ENCODE measurements around the gene PRPF19. TPM values are rescaled to one million over a fixed set of nuclear protein-coding genes. Genes with fewer than 3 reads are reported as not detected.

The PRPF19 gene
- polyA plus RNA-seq, 1 donor from 2014 or later: 71.3 TPM

- no peak overlapping the region for H3K4me2 ChIP-seq (ENCODE audit: low read length)
These were observed 33.3 kb downstream of the PRPF19 start for GRCh38 chr11:60872961-60873524.

DNA sequence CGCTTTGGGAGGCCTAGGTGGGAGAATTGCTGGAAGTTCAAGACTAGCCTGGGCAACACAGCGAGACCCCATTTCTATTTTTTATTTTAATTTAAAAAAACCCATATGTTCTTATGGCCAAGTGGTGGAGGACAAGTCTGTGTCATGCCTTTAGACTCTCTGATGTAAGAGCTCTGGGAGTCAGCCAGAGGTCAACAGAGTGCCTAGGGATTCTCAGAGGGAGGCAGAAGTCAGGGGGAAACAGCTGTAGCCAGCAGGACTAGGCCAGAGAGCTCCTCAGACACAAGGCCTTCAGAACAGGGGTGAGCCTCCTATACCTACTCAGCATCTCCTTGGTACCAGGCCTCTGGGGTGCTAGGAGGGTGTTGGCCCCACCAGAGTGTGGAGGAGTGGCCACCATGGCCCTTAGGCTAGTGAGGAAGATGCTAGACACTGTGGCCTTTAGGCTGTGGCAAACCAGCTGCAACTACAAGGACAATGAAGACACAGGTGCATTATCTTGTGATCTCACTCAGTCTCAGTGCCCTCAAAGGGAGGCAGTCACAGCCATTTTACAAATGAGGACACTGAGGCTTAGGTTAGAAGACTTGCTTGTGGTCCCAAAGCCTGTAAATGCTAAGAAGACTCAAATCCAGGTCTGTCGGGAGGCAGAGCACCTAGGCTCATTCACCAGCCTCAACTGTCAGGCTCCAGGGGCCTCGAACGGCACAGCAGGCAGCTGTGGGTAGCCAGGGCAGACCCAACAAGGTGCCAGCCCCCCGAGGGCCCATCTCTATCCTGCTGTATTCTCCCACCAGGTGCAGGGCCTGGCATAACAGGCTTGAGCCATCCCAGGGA, 34.0 kb downstream of the PRPF19 start:
- Histone ChIP-seq H3K9ac (ENCODE audit: low read length) (no peak overlapping the region), H3K27ac (ENCODE audit: low read length) (no peak overlapping the region), H3K9me2 (ENCODE audit: insufficient read depth, low read length) (no peaks in the 10 kb centered on the region), H3K4me2 (ENCODE audit: low read length) (no peak overlapping the region), H3K9me3 (ENCODE audit: low read length) (no peaks in the 10 kb centered on the region), H4K20me1 (ENCODE audit: insufficient read depth) (no peaks in the 10 kb centered on the region), H3K79me2 (replicated peaks; ENCODE audit: insufficient read depth, low read length) (no peaks in the 10 kb centered on the region), H3K27me3 (ENCODE audit: insufficient read depth, low read depth, low read length) (no peaks in the 10 kb centered on the region), H2AFZ (ENCODE audit: low read depth, low read length) (no peak overlapping the region), H3K4me3 (ENCODE audit: low read length) (no peak overlapping the region), H3K36me3 (ENCODE audit: insufficient read depth, low read length) (no peaks in the 10 kb centered on the region), H3F3A (ENCODE audit: insufficient read depth, low read length, poor library complexity, severe bottlenecking) (no peaks in the 10 kb centered on the region)
- TF ChIP-seq RAD21 (conservative IDR thresholded peaks at IDR 0.05) (no peak), TAF1 (IDR thresholded peaks at IDR 0.05; ENCODE audit: low read depth) (no peak), EP300 (conservative IDR thresholded peaks at IDR 0.05; ENCODE audit: poor library complexity, severe bottlenecking) (no peak), SMC3 (conservative IDR thresholded peaks at IDR 0.05; ENCODE audit: poor library complexity) (no peak)

More at GRCh38 chr11:60872961-60873524, 33.3 kb downstream of the PRPF19 start:
- H3K79me2 ChIP-seq (replicated peaks; ENCODE audit: insufficient read depth, low read length): no peaks in the 10 kb centered on the region
- no peaks in the 10 kb centered on the region for H3K27me3 ChIP-seq (ENCODE audit: insufficient read depth, low read depth, low read length)
- TF ChIP-seq SMC3 (conservative IDR thresholded peaks at IDR 0.05; ENCODE audit: poor library complexity) (no peak), EP300 (conservative IDR thresholded peaks at IDR 0.05; ENCODE audit: poor library complexity, severe bottlenecking) (no peak), RAD21 (conservative IDR thresholded peaks at IDR 0.05) (no peak), MXI1 (conservative IDR thresholded peaks at IDR 0.05; ENCODE audit: poor library complexity, severe bottlenecking) (no peak), TAF1 (IDR thresholded peaks at IDR 0.05; ENCODE audit: low read depth) (no peak), REST (IDR thresholded peaks at IDR 0.05; ENCODE audit: borderline replicate concordance) (no peak)
- no peak overlapping the region for H2AFZ ChIP-seq (ENCODE audit: low read depth, low read length)
- no peaks in the 10 kb centered on the region for H3F3A ChIP-seq (ENCODE audit: insufficient read depth, low read length, poor library complexity, severe bottlenecking)
- H3K36me3 ChIP-seq (ENCODE audit: insufficient read depth, low read length): no peaks in the 10 kb centered on the region
- H4K20me1 ChIP-seq (ENCODE audit: insufficient read depth): no peaks in the 10 kb centered on the region
- H3K9me2 ChIP-seq (ENCODE audit: insufficient read depth, low read length): no peaks in the 10 kb centered on the region
- no peak overlapping the region for H3K4me3 ChIP-seq (ENCODE audit: low read length)
- no peak overlapping the region for H3K27ac ChIP-seq (ENCODE audit: low read length)
- H3K9ac ChIP-seq (ENCODE audit: low read length): no peak overlapping the region
- H3K9me3 ChIP-seq (ENCODE audit: low read length): no peaks in the 10 kb centered on the region

DNA sequence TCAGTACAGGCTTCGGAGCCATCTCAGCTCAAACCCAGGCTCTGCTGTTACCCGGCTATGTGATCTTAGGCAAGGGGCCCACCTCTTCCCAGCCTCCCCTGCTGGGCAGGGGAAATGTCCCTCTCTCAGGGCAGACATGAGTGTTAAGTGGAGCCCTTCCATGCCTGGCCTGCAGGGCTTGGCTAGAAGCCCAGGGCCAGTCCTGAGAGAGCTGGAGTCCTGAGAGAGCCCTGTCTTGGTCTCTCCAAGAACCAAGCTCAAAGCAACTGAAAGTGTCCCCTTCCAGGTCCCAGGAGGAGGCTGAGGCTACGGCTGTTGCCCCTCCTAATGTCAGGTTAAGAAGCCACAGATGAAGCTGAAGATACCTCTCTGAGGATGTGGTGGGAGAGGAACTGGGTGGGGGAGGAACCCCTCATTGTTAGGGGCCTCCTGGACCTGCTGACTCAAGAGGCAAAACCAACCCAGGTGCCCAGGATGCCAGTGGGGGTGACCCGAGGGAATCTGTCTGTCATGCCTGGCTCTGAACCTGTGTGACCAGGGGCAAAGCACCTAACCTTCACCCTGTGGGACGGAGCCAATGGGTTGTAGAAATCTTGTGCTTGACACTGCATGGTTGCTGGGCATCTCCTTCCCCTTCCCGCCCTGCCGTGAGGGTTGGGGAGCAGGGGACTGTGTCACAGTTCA, 34.9 kb downstream of the PRPF19 start:
- H3K4me3 ChIP-seq (ENCODE audit: low read length): no peak overlapping the region
- H3F3A ChIP-seq (ENCODE audit: insufficient read depth, low read length, poor library complexity, severe bottlenecking): no peaks in the 10 kb centered on the region
- H2AFZ ChIP-seq (ENCODE audit: low read depth, low read length): no peak overlapping the region
- H3K27me3 ChIP-seq (ENCODE audit: insufficient read depth, low read depth, low read length): no peaks in the 10 kb centered on the region
- H3K9me2 ChIP-seq (ENCODE audit: insufficient read depth, low read length): no peaks in the 10 kb centered on the region
- H3K79me2 ChIP-seq (replicated peaks; ENCODE audit: insufficient read depth, low read length): no peaks in the 10 kb centered on the region
- TF ChIP-seq REST (IDR thresholded peaks at IDR 0.05; ENCODE audit: borderline replicate concordance) (no peak), CTCF (IDR thresholded peaks at IDR 0.05; ENCODE audit: poor library complexity, severe bottlenecking) (no peak), SMC3 (conservative IDR thresholded peaks at IDR 0.05; ENCODE audit: poor library complexity) (no peak), MXI1 (conservative IDR thresholded peaks at IDR 0.05; ENCODE audit: poor library complexity, severe bottlenecking) (no peak), RAD21 (conservative IDR thresholded peaks at IDR 0.05) (no peak), TAF1 (IDR thresholded peaks at IDR 0.05; ENCODE audit: low read depth) (no peak), POLR2AphosphoS5 (IDR thresholded peaks at IDR 0.05) (no peak), EZH2 (IDR thresholded peaks at IDR 0.05; ENCODE audit: borderline replicate concordance, insufficient read depth, low read length, poor library complexity, severe bottlenecking) (no peak), EP300 (conservative IDR thresholded peaks at IDR 0.05; ENCODE audit: poor library complexity, severe bottlenecking) (no peak)
- no peaks in the 10 kb centered on the region for H3K36me3 ChIP-seq (ENCODE audit: insufficient read depth, low read length)
- no peak overlapping the region for H3K27ac ChIP-seq (ENCODE audit: low read length)
- no peaks in the 10 kb centered on the region for H3K9me3 ChIP-seq (ENCODE audit: low read length)
- H4K20me1 ChIP-seq (ENCODE audit: insufficient read depth): no peaks in the 10 kb centered on the region
- no peak overlapping the region for H3K4me2 ChIP-seq (ENCODE audit: low read length)
- peak overlapping the region; percentile 46 for H3K9ac ChIP-seq (ENCODE audit: low read length)

Measured in neural cell (in vitro differentiated cells).